ENCODE measurements around the gene MYH3.
A peak's percentile ranks its signal among the peaks of the same experiment; 100 is the strongest.

Gene MYH3

GRCh38 chr17:10623737-10624338 lies 33.3 kb downstream of the MYH3 start:
- Histone ChIP-seq H2BK12ac (ENCODE audit: low read length in 2 of 2) (no peak overlapping the region), H3K79me1 (replicated peaks; ENCODE audit: low read length, poor library complexity, severe bottlenecking) (no peaks in the 10 kb centered on the region), H4K91ac (ENCODE audit: low read length) (no peak overlapping the region), H3K18ac (ENCODE audit: low read depth in 1 of 2, low read length in 2 of 2) (no peak overlapping the region), H2BK120ac (ENCODE audit: low read depth, low read length) (no peak overlapping the region), H3K9me3 (ENCODE audit: control insufficient read depth, low read length) (no peaks in the 10 kb centered on the region), H3K9ac (ENCODE audit: low read length) (no peak overlapping the region), H2AK5ac (ENCODE audit: low read length, severe bottlenecking) (no peak overlapping the region), H2BK5ac (ENCODE audit: low read depth, low read length, poor library complexity, severe bottlenecking) (no peak overlapping the region), H2BK15ac (ENCODE audit: low read depth, poor library complexity, severe bottlenecking) (no peak overlapping the region), H4K8ac (ENCODE audit: low read length) (no peak overlapping the region), H3K4me1 (ENCODE audit: control insufficient read depth, insufficient read depth, low read depth, low read length) (no peaks in the 10 kb centered on the region), H3K4me3 (ENCODE audit: insufficient read depth in 1 of 2, low read depth in 1 of 2, low read length in 2 of 2) (no peak overlapping the region), H3K4me2 (ENCODE audit: low read length, poor library complexity, severe bottlenecking) (no peak overlapping the region), H3K23ac (ENCODE audit: low read length in 2 of 2) (no peak overlapping the region), H2AFZ (ENCODE audit: low read depth, low read length) (no peak overlapping the region), H3K4ac (ENCODE audit: low read depth in 1 of 2, low read length in 2 of 2) (no peak overlapping the region), H3K36me3 (ENCODE audit: control insufficient read depth in 1 of 2, insufficient read depth in 2 of 2, low read depth in 1 of 2, low read length in 2 of 2) (no peaks in the 10 kb centered on the region), H3K27ac (ENCODE audit: low read length, poor library complexity, severe bottlenecking) (no peak overlapping the region), H3K14ac (ENCODE audit: low read length in 2 of 2) (no peak overlapping the region), H3K27me3 (ENCODE audit: control insufficient read depth in 1 of 2, insufficient read depth in 1 of 2, low read length in 2 of 2) (peaks cover 0 to 6% of the 10 kb centered on the region in 2 experiments)
- WGBS = 89% methylated on average over 8 of the region's 10 CpGs
- no peak for DNase-seq

- Histone ChIP-seq H2BK5ac (ENCODE audit: low read depth, low read length, poor library complexity, severe bottlenecking) (no peak overlapping the region), H3K9ac (ENCODE audit: low read length) (no peak overlapping the region), H3K4me1 (ENCODE audit: control insufficient read depth, insufficient read depth, low read depth, low read length) (peaks cover 2% of the 10 kb centered on the region), H3K14ac (ENCODE audit: low read length in 2 of 2) (peak overlapping the region in 1 of 2 experiments; percentile 39), H3K79me1 (replicated peaks; ENCODE audit: low read length, poor library complexity, severe bottlenecking) (no peaks in the 10 kb centered on the region), H3K23ac (ENCODE audit: low read length in 2 of 2) (no peak overlapping the region), H3K4me3 (ENCODE audit: insufficient read depth in 1 of 2, low read depth in 1 of 2, low read length in 2 of 2) (no peak overlapping the region), H3K36me3 (ENCODE audit: control insufficient read depth in 1 of 2, insufficient read depth in 2 of 2, low read depth in 1 of 2, low read length in 2 of 2) (no peaks in the 10 kb centered on the region), H3K9me3 (ENCODE audit: control insufficient read depth, low read length) (no peaks in the 10 kb centered on the region), H3K4me2 (ENCODE audit: low read length, poor library complexity, severe bottlenecking) (no peak overlapping the region), H4K8ac (ENCODE audit: low read length) (no peak overlapping the region), H3K18ac (ENCODE audit: low read depth in 1 of 2, low read length in 2 of 2) (no peak overlapping the region), H3K27me3 (ENCODE audit: control insufficient read depth in 1 of 2, insufficient read depth in 1 of 2, low read length in 2 of 2) (peaks cover 0 to 6% of the 10 kb centered on the region in 2 experiments), H2BK15ac (ENCODE audit: low read depth, poor library complexity, severe bottlenecking) (no peak overlapping the region), H2BK12ac (ENCODE audit: low read length in 2 of 2) (no peak overlapping the region), H3K27ac (ENCODE audit: low read length, poor library complexity, severe bottlenecking) (no peak overlapping the region), H4K91ac (ENCODE audit: low read length) (no peak overlapping the region), H2BK120ac (ENCODE audit: low read depth, low read length) (no peak overlapping the region), H2AFZ (ENCODE audit: low read depth, low read length) (peak overlapping the region; percentile 31), H2AK5ac (ENCODE audit: low read length, severe bottlenecking) (no peak overlapping the region), H3K4ac (ENCODE audit: low read depth in 1 of 2, low read length in 2 of 2) (no peak overlapping the region)
- no peak for DNase-seq
- 80% methylated on average over 13 of the region's 14 CpGs for WGBS
Observed at GRCh38 chr17:10622617-10623485, 34.3 kb downstream of the MYH3 start.

- Histone ChIP-seq H3K27me3 (ENCODE audit: control insufficient read depth in 1 of 2, insufficient read depth in 1 of 2, low read length in 2 of 2) (peaks cover 0 to 6% of the 10 kb centered on the region in 2 experiments), H2BK5ac (ENCODE audit: low read depth, low read length, poor library complexity, severe bottlenecking) (no peak overlapping the region), H3K9ac (ENCODE audit: low read length) (no peak overlapping the region), H4K91ac (ENCODE audit: low read length) (no peak overlapping the region), H3K23ac (ENCODE audit: low read length in 2 of 2) (no peak overlapping the region), H4K8ac (ENCODE audit: low read length) (no peak overlapping the region), H3K14ac (ENCODE audit: low read length in 2 of 2) (no peak overlapping the region), H3K4me2 (ENCODE audit: low read length, poor library complexity, severe bottlenecking) (no peak overlapping the region), H2AFZ (ENCODE audit: low read depth, low read length) (no peak overlapping the region), H3K4me3 (ENCODE audit: insufficient read depth in 1 of 2, low read depth in 1 of 2, low read length in 2 of 2) (no peak overlapping the region), H2BK15ac (ENCODE audit: low read depth, poor library complexity, severe bottlenecking) (no peak overlapping the region), H3K18ac (ENCODE audit: low read depth in 1 of 2, low read length in 2 of 2) (no peak overlapping the region), H3K27ac (ENCODE audit: low read length, poor library complexity, severe bottlenecking) (no peak overlapping the region), H3K4ac (ENCODE audit: low read depth in 1 of 2, low read length in 2 of 2) (no peak overlapping the region), H3K4me1 (ENCODE audit: control insufficient read depth, insufficient read depth, low read depth, low read length) (peaks cover 2% of the 10 kb centered on the region), H2BK120ac (ENCODE audit: low read depth, low read length) (no peak overlapping the region), H2AK5ac (ENCODE audit: low read length, severe bottlenecking) (no peak overlapping the region), H3K9me3 (ENCODE audit: control insufficient read depth, low read length) (no peaks in the 10 kb centered on the region), H2BK12ac (ENCODE audit: low read length in 2 of 2) (no peak overlapping the region), H3K36me3 (ENCODE audit: control insufficient read depth in 1 of 2, insufficient read depth in 2 of 2, low read depth in 1 of 2, low read length in 2 of 2) (no peaks in the 10 kb centered on the region), H3K79me1 (replicated peaks; ENCODE audit: low read length, poor library complexity, severe bottlenecking) (no peaks in the 10 kb centered on the region)
- WGBS = 96% methylated on average over 6 of the region's 6 CpGs
- DNase-seq = no peak
Observed at GRCh38 chr17:10621397-10621796, 35.7 kb downstream of the MYH3 start.

- no peak overlapping the region for H2BK5ac ChIP-seq (ENCODE audit: low read depth, low read length, poor library complexity, severe bottlenecking)
- H3K18ac ChIP-seq (ENCODE audit: low read depth in 1 of 2, low read length in 2 of 2) = no peak overlapping the region
- no peaks in the 10 kb centered on the region for H3K79me1 ChIP-seq (replicated peaks; ENCODE audit: low read length, poor library complexity, severe bottlenecking)
- no peak overlapping the region for H3K14ac ChIP-seq (ENCODE audit: low read length in 2 of 2)
- 56% methylated on average over 4 of the region's 4 CpGs for WGBS
- no peak overlapping the region for H4K91ac ChIP-seq (ENCODE audit: low read length)
- DNase-seq = no peak
- H2AK5ac ChIP-seq (ENCODE audit: low read length, severe bottlenecking) = no peak overlapping the region
- no peak overlapping the region for H2BK12ac ChIP-seq (ENCODE audit: low read length in 2 of 2)
- no peak overlapping the region for H3K23ac ChIP-seq (ENCODE audit: low read length in 2 of 2)
- no peak overlapping the region for H3K4me2 ChIP-seq (ENCODE audit: low read length, poor library complexity, severe bottlenecking)
- H3K4me3 ChIP-seq (ENCODE audit: insufficient read depth in 1 of 2, low read depth in 1 of 2, low read length in 2 of 2) = no peak overlapping the region
- peaks cover 0 to 3% of the 10 kb centered on the region in 2 experiments for H3K27me3 ChIP-seq (ENCODE audit: control insufficient read depth in 1 of 2, insufficient read depth in 1 of 2, low read length in 2 of 2)
- H3K4ac ChIP-seq (ENCODE audit: low read depth in 1 of 2, low read length in 2 of 2) = no peak overlapping the region
- H3K36me3 ChIP-seq (ENCODE audit: control insufficient read depth in 1 of 2, insufficient read depth in 2 of 2, low read depth in 1 of 2, low read length in 2 of 2) = no peaks in the 10 kb centered on the region
- H3K9me3 ChIP-seq (ENCODE audit: control insufficient read depth, low read length) = no peaks in the 10 kb centered on the region
- H3K27ac ChIP-seq (ENCODE audit: low read length, poor library complexity, severe bottlenecking) = no peak overlapping the region
- H2BK120ac ChIP-seq (ENCODE audit: low read depth, low read length) = no peak overlapping the region
- no peak overlapping the region for H4K8ac ChIP-seq (ENCODE audit: low read length)
- no peak overlapping the region for H3K9ac ChIP-seq (ENCODE audit: low read length)
- H3K4me1 ChIP-seq (ENCODE audit: control insufficient read depth, insufficient read depth, low read depth, low read length) = peaks cover 2% of the 10 kb centered on the region
- H2BK15ac ChIP-seq (ENCODE audit: low read depth, poor library complexity, severe bottlenecking) = no peak overlapping the region
- H2AFZ ChIP-seq (ENCODE audit: low read depth, low read length) = no peak overlapping the region
Observed at GRCh38 chr17:10620823-10621222, 36.3 kb downstream of the MYH3 start.

All from mesenchymal stem cell (in vitro differentiated cells and primary cell).